Tibial nerve (tissue), 3 donors: ENCODE measurements around the gene RNASEH2B.

Experiments used
- EP300 ChIP-seq, 2 donors: sonication (generic); formaldehyde crosslinking; IDR thresholded peaks; one replicate each; pipeline ENCODE4 v1.6.1; 2017; ENCODE audit warnings: antibody characterized with exemption in 2 of 2, mild to moderate bottlenecking in 1 of 2
- POLR2A ChIP-seq, 2 donors: fragments of 450-650 bp; IDR thresholded peaks; one replicate each; pipeline ENCODE4 v1.6.1; 2017; ENCODE audit warnings: antibody characterized with exemption in 2 of 2, mild to moderate bottlenecking in 2 of 2, moderate library complexity in 2 of 2

DNA sequence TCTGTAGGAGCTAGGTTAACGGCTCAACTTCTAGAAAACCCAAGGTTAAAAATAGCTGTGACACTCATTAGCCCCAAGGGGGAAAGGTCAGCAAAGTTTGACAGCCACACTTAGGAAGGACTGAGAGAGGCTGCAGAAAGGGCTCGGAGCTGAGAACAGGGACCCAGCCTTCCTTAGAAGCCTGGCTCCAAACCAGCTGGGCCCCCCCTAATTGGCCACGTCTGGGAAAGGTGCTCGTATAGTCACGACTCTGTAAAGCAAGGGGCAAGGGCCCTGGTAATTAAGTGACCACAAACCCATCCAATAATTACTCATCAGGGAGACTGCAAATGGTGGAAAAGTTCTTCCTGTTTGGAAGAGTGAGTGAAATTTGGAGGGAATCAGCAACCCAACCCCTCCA lies 90.5 kb downstream of the RNASEH2B start:
- TF ChIP-seq POLR2A (IDR thresholded peaks at IDR 0.05) (no peak), EP300 (IDR thresholded peaks at IDR 0.05) (no peak)
